ENCODE results near the gene KCTD7. TPM values are rescaled to one million over a fixed set of nuclear protein-coding genes. Genes with fewer than 3 reads are reported as not detected.

The KCTD7 gene
- total RNA-seq, 1 donor: 14.8 TPM

GRCh38 chr7:66666313-66666952, 37.8 kb downstream of the KCTD7 start:
- Histone ChIP-seq H3K36me3 (ENCODE audit: insufficient read depth, low read length) (peaks cover 10% of the 10 kb centered on the region), H3K4me2 (ENCODE audit: insufficient read depth, low read length) (no peak overlapping the region), H4K20me1 (ENCODE audit: insufficient read depth, low read length) (peaks cover 25% of the 10 kb centered on the region), H3K4me3 (ENCODE audit: insufficient read depth, low read length) (no peak overlapping the region), H3K9me3 (ENCODE audit: low read depth, low read length) (no peaks in the 10 kb centered on the region), H3K27ac (ENCODE audit: low read depth, low read length) (no peak overlapping the region), H3K27me3 (ENCODE audit: insufficient read depth, low read length) (no peaks in the 10 kb centered on the region), H3K4me1 (ENCODE audit: insufficient read depth, low read length) (no peaks in the 10 kb centered on the region), H3K79me2 (ENCODE audit: insufficient read depth, low read length) (peaks cover 88% of the 10 kb centered on the region), H2AFZ (ENCODE audit: low read length) (no peak overlapping the region)
- no peak for DNase-seq (ENCODE audit: insufficient read length, low spot score, missing footprints)
- no peak for TF ChIP-seq CTCF (IDR thresholded peaks at IDR 0.05; ENCODE audit: extremely low read depth, low read depth, low read length)

GRCh38 chr7:66667023-66667728, 38.5 kb downstream of the KCTD7 start:
- H3K36me3 ChIP-seq (ENCODE audit: insufficient read depth, low read length): peaks cover 10% of the 10 kb centered on the region
- peaks cover 25% of the 10 kb centered on the region for H4K20me1 ChIP-seq (ENCODE audit: insufficient read depth, low read length)
- no peaks in the 10 kb centered on the region for H3K27me3 ChIP-seq (ENCODE audit: insufficient read depth, low read length)
- DNase-seq (ENCODE audit: insufficient read length, low spot score, missing footprints): no peak
- H3K4me3 ChIP-seq (ENCODE audit: insufficient read depth, low read length): no peak overlapping the region
- H3K79me2 ChIP-seq (ENCODE audit: insufficient read depth, low read length): peaks cover 81% of the 10 kb centered on the region
- no peaks in the 10 kb centered on the region for H3K4me1 ChIP-seq (ENCODE audit: insufficient read depth, low read length)
- H3K27ac ChIP-seq (ENCODE audit: low read depth, low read length): no peak overlapping the region
- no peak overlapping the region for H3K4me2 ChIP-seq (ENCODE audit: insufficient read depth, low read length)
- no peaks in the 10 kb centered on the region for H3K9me3 ChIP-seq (ENCODE audit: low read depth, low read length)
- H2AFZ ChIP-seq (ENCODE audit: low read length): no peak overlapping the region
- TF ChIP-seq CTCF (IDR thresholded peaks at IDR 0.05; ENCODE audit: extremely low read depth, low read depth, low read length): no peak

GRCh38 chr7:66668112-66668511, 39.4 kb downstream of the KCTD7 start:
- Histone ChIP-seq H2AFZ (ENCODE audit: low read length) (no peak overlapping the region), H3K4me1 (ENCODE audit: insufficient read depth, low read length) (peaks cover under 1% of the 10 kb centered on the region), H3K27me3 (ENCODE audit: insufficient read depth, low read length) (no peaks in the 10 kb centered on the region), H4K20me1 (ENCODE audit: insufficient read depth, low read length) (peaks cover 18% of the 10 kb centered on the region), H3K9me3 (ENCODE audit: low read depth, low read length) (no peaks in the 10 kb centered on the region), H3K36me3 (ENCODE audit: insufficient read depth, low read length) (peaks cover 10% of the 10 kb centered on the region), H3K79me2 (ENCODE audit: insufficient read depth, low read length) (peaks cover 71% of the 10 kb centered on the region), H3K4me2 (ENCODE audit: insufficient read depth, low read length) (no peak overlapping the region), H3K4me3 (ENCODE audit: insufficient read depth, low read length) (no peak overlapping the region), H3K27ac (ENCODE audit: low read depth, low read length) (no peak overlapping the region)
- no peak for TF ChIP-seq CTCF (IDR thresholded peaks at IDR 0.05; ENCODE audit: extremely low read depth, low read depth, low read length)
- no peak for DNase-seq (ENCODE audit: insufficient read length, low spot score, missing footprints)

GRCh38 chr7:66668677-66669076, 40.0 kb downstream of the KCTD7 start:
- Histone ChIP-seq H3K4me1 (ENCODE audit: insufficient read depth, low read length) (peaks cover 3% of the 10 kb centered on the region), H3K79me2 (ENCODE audit: insufficient read depth, low read length) (peaks cover 68% of the 10 kb centered on the region), H2AFZ (ENCODE audit: low read length) (no peak overlapping the region), H3K36me3 (ENCODE audit: insufficient read depth, low read length) (peaks cover 10% of the 10 kb centered on the region), H3K4me3 (ENCODE audit: insufficient read depth, low read length) (no peak overlapping the region), H4K20me1 (ENCODE audit: insufficient read depth, low read length) (peaks cover 18% of the 10 kb centered on the region), H3K9me3 (ENCODE audit: low read depth, low read length) (no peaks in the 10 kb centered on the region), H3K27me3 (ENCODE audit: insufficient read depth, low read length) (no peaks in the 10 kb centered on the region), H3K4me2 (ENCODE audit: insufficient read depth, low read length) (no peak overlapping the region), H3K27ac (ENCODE audit: low read depth, low read length) (no peak overlapping the region)
- no peak for TF ChIP-seq CTCF (IDR thresholded peaks at IDR 0.05; ENCODE audit: extremely low read depth, low read depth, low read length)
- DNase-seq (ENCODE audit: insufficient read length, low spot score, missing footprints): no peak

All from osteoblast (primary cell).